Stimulated activated memory B cell treated with anti-CD40 and anti-IgM and Interleukin-4, amounts not matched to agents 10 μg/mL and 1 μg/mL and 100 μg/mL, for 72 hours (primary cell): ENCODE results near the gene INA.
"Not testable (repeated sequence)": the region's sequence is repeated elsewhere in the genome, so short reads cannot be mapped to it uniquely, and the experiment has no call there.

Source experiments
- ATAC-seq: fragments of 150-1000 bp; cut with Tn5 transposase; 2 replicates; pipeline ENCODE4 v1.10.0; 2021
- H3K27ac Mint-ChIP-seq: one replicate; pipeline ENCODE4 v1.8.0; 2022; ENCODE audit warnings: mild to moderate bottlenecking, mixed read lengths
- H3K27me3 Mint-ChIP-seq: one replicate; pipeline ENCODE4 v1.8.0; 2022; ENCODE audit warnings: mixed read lengths
- H3K36me3 Mint-ChIP-seq: one replicate; pipeline ENCODE4 v1.8.0; 2022; ENCODE audit warnings: mixed read lengths
- H3K4me1 Mint-ChIP-seq: one replicate; pipeline ENCODE4 v1.8.0; 2022; ENCODE audit warnings: mixed read lengths
- H3K4me3 Mint-ChIP-seq: one replicate; pipeline ENCODE4 v1.8.0; 2022; ENCODE audit warnings: mild to moderate bottlenecking, moderate library complexity, mixed read lengths
- H3K9me3 Mint-ChIP-seq: one replicate; pipeline ENCODE4 v1.8.0; 2022; ENCODE audit warnings: mixed read lengths

The INA gene

DNA sequence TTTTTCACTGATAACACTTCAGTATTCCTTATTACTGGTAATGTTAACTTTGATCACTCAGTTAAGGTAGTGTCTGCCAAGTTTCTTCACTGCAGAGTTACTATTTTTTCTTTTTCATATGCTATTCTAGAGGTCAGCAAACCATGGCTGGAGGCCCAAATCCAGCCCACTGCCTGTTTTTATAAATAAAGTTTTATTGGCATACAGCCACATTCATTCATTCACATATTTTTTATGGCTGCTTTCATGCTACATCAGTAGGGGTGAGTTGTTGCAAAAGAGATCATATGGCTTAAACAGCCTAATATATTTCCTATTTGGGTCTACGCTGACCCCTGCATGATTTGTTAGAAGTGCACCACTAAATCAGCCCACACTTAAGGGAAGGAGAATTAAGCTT lies 20.3 kb upstream of the INA start:
- peaks cover 5% of the 10 kb centered on the region for H3K36me3 Mint-ChIP-seq
- no peak overlapping the region for H3K4me3 Mint-ChIP-seq
- H3K27me3 Mint-ChIP-seq, result peaks cover 19% of the 10 kb centered on the region
- no peaks in the 10 kb centered on the region for H3K4me1 Mint-ChIP-seq
- no peak for ATAC-seq
- no peak overlapping the region for H3K27ac Mint-ChIP-seq
- H3K9me3 Mint-ChIP-seq, result peaks cover 16% of the 10 kb centered on the region

DNA sequence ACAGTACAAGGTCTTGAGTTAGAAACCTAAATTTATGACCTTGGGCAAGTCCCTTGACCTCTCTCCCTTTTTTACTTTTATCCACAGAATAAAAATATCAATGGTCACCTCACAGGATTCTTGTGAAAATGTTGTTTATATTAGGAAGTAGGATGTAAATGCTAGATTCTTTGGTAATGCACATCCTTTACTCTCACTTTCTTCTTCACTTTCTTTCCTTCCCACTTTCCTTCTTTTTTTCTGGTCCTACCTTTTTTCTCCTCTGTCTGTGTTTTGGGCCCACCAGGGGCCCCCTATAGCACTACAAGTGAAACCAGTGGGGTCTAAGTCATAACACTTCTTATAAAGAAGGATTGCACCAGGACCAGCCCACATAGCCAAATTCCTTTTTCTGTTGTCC lies 19.1 kb upstream of the INA start:
- H3K27me3 Mint-ChIP-seq, result peaks cover 20% of the 10 kb centered on the region
- peaks cover 5% of the 10 kb centered on the region for H3K36me3 Mint-ChIP-seq
- H3K4me1 Mint-ChIP-seq, result no peaks in the 10 kb centered on the region
- ATAC-seq, result no peak
- peaks cover 16% of the 10 kb centered on the region for H3K9me3 Mint-ChIP-seq
- H3K4me3 Mint-ChIP-seq, result no peak overlapping the region
- no peak overlapping the region for H3K27ac Mint-ChIP-seq

DNA sequence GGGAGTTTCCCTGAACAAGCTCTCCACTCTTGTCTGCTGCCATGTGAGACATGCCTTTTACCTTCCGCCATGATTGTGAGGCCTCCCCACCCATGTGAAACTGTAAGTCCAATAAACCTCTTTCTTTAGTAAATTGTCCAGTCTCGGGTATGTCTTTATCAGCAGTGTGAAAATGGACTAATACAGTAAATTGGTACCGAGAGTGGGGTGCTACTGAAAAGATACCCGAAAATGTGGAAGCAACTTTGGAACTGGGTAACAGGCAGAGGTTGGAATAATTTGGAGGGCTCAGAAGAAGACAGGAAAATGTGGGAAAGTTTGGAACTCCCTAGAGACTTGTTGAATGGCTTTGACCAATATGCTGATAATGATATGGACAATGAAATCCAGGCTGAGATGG lies 18.0 kb upstream of the INA start:
- not testable (repeated sequence) for H3K27ac Mint-ChIP-seq, ATAC-seq, H3K4me1 Mint-ChIP-seq, H3K4me3 Mint-ChIP-seq, H3K36me3 Mint-ChIP-seq
- H3K27me3 Mint-ChIP-seq, result peaks cover 29% of the 10 kb centered on the region
- peaks cover 16% of the 10 kb centered on the region for H3K9me3 Mint-ChIP-seq

DNA sequence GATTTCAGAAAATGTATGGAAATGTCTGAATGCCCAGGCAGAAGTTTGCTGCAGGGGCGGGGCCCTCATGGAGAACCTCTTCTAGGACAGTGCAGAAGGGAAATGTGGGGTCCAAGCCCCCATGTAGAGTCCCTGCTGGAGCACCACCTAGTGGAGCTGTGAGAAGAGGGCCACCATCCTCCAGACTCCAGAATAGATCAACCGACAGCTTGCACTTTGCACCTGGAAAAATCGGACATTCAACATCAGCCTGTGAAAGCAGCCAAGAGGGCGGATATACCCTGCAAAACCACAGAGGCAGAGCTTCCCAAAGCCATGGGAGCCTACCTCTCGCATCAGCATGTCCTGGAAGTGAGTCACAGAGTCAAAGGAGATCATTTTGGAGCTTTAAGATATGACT lies 16.9 kb upstream of the INA start:
- H3K27me3 Mint-ChIP-seq, result peaks cover 30% of the 10 kb centered on the region
- H3K9me3 Mint-ChIP-seq, result peaks cover 16% of the 10 kb centered on the region
- no peaks in the 10 kb centered on the region for H3K4me1 Mint-ChIP-seq
- peaks cover 5% of the 10 kb centered on the region for H3K36me3 Mint-ChIP-seq
- H3K27ac Mint-ChIP-seq, result no peak overlapping the region
- H3K4me3 Mint-ChIP-seq, result no peak overlapping the region
- ATAC-seq, result no peak

DNA sequence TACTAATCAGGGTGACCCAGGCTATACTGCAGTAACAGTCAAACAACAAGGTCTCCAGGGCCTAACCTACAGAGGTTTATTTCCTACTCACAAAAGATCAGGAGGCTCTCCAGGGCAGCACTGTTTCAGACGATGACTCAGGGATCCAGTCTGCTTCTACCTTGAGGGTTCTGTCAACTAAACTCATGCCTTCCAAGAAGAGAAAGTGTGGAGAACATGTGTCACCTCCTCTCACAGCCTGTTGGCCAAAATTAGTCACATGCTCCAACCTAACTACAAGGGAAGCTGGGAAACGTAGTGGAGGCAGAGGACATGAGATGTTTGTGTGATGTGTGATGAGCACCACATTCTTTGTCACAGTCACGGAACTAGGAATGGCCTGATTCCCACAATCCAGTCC lies 14.7 kb upstream of the INA start:
- Mint-ChIP-seq H3K4me3 (no peak overlapping the region), H3K9me3 (peaks cover 16% of the 10 kb centered on the region), H3K27me3 (peaks cover 50% of the 10 kb centered on the region), H3K4me1 (no peaks in the 10 kb centered on the region), H3K36me3 (peaks cover 5% of the 10 kb centered on the region), H3K27ac (no peak overlapping the region)
- no peak for ATAC-seq

DNA sequence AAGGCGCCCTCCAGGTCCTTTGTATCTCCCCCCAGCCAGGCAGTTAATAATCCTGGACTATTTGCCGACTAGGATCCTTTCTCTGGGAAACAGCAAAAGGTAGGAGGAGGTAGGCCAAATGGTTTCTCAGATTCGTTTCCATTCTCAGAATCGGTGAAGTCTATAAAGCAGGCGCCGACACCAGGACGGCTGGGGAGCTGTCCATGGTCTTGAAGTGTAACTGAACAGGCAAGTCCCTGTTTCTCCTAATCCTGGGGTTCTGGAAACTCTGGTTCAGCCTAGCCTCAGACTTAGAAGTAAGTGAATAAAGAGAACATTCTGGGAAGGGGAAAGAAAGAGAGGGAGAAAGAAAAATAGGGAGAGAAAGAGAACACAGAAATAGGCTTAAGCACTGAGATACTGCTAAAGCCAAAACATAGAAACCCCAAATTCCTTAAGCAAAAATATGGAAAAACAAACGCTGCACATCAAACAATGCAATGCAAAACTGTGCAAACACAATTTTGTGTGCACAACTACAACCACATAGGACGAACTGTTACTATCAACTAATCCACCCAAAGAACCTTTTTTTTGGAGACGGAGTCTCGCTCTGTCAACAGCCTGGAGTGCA lies 11.1 kb upstream of the INA start:
- no peak overlapping the region for H3K27ac Mint-ChIP-seq
- no peak for ATAC-seq
- H3K4me3 Mint-ChIP-seq, result no peak overlapping the region
- H3K9me3 Mint-ChIP-seq, result peaks cover 4% of the 10 kb centered on the region
- H3K4me1 Mint-ChIP-seq, result no peaks in the 10 kb centered on the region
- no peaks in the 10 kb centered on the region for H3K36me3 Mint-ChIP-seq
- H3K27me3 Mint-ChIP-seq, result peaks cover 59% of the 10 kb centered on the region

DNA sequence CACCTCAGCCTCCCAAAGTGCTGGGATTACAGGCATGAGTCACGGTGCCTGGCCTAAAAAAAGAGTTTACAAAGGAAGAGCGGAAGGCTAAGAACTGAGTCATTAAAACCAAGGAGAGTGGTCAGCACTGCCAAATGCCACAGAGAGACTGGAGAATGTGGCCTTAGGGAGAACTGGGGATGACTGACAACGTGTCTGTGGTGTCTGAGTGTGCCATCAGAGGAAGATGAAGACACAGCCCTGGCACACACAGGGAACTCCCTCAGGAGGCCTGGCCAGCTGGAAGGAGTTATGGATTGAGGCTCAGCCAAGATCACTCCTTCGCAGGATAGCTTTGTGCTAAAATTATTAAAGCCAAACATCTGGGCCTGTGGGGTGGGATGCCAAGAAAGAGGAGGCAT lies 3.9 kb upstream of the INA start:
- H3K27ac Mint-ChIP-seq, result no peak overlapping the region
- no peak for ATAC-seq
- peaks cover 12% of the 10 kb centered on the region for H3K4me1 Mint-ChIP-seq
- peaks cover 64% of the 10 kb centered on the region for H3K27me3 Mint-ChIP-seq
- no peaks in the 10 kb centered on the region for H3K9me3 Mint-ChIP-seq
- H3K4me3 Mint-ChIP-seq, result no peak overlapping the region
- H3K36me3 Mint-ChIP-seq, result no peaks in the 10 kb centered on the region

DNA sequence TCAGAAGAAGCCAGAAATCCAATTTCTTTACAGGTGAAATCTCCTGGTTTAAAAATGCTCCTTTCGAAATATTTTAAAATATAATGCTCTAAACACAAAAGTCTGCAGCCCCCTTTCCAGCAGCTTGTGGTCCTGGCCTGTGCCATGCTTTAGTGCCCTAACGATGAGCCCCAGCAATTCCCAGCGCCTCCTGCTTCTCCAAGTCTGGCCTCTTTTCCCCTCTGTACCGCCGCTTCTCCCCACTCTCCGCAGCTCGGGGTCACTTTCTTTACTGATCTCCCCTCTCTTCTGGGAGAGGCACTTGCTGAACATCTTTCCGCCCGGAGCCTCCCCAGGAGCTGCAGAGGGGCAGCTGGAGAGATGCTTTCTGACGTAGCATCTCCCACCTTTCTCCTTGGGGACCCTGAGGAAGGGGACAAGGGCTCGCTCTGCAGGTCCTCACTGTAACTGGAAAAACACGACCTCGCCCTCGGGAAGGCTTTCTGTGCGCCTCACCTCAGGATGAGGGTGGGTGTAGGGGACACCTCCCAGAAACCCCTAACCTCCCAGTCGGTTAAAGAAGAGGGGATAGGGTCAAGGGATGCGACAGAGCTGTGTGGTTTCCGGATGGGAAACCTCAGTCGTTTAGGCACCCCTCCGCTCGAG lies 565 bp upstream of the INA start:
- peak overlapping the region; percentile 68 for H3K4me3 Mint-ChIP-seq
- H3K36me3 Mint-ChIP-seq, result no peaks in the 10 kb centered on the region
- no peak for ATAC-seq
- no peak overlapping the region for H3K27ac Mint-ChIP-seq
- peaks cover 12% of the 10 kb centered on the region for H3K4me1 Mint-ChIP-seq
- peaks cover 4% of the 10 kb centered on the region for H3K9me3 Mint-ChIP-seq
- H3K27me3 Mint-ChIP-seq, result peaks cover 73% of the 10 kb centered on the region

DNA sequence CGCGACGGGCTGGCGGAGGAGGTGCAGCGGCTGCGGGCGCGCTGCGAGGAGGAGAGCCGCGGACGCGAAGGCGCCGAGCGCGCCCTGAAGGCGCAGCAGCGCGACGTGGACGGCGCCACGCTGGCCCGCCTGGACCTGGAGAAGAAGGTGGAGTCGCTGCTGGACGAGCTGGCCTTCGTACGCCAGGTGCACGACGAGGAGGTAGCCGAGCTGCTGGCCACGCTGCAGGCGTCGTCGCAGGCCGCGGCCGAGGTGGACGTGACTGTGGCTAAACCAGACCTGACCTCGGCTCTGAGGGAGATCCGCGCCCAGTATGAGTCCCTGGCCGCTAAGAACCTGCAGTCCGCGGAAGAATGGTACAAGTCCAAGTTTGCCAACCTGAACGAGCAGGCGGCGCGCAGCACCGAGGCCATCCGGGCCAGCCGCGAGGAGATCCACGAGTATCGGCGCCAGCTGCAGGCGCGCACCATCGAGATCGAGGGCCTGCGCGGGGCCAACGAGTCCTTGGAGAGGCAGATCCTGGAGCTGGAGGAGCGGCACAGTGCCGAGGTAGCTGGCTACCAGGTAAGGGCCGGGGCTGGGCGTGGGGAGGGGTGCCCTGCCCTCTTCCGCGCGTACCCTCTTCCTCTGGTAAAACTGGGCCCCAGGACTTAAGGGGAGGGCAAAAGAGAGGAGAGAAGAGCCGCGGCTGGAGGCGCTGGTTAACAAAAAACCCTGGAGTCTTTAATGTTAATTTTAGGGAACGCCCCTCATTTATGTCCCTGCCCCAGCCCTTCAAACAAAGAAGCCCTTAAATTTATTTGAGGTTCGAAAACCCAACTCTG lies 987 bp downstream of the INA start:
- Mint-ChIP-seq H3K36me3 (no peaks in the 10 kb centered on the region), H3K9me3 (peaks cover 4% of the 10 kb centered on the region), H3K27ac (no peak overlapping the region), H3K4me1 (peaks cover 12% of the 10 kb centered on the region), H3K4me3 (peak overlapping the region; percentile 68), H3K27me3 (peaks cover 76% of the 10 kb centered on the region)
- ATAC-seq, result no peak

DNA sequence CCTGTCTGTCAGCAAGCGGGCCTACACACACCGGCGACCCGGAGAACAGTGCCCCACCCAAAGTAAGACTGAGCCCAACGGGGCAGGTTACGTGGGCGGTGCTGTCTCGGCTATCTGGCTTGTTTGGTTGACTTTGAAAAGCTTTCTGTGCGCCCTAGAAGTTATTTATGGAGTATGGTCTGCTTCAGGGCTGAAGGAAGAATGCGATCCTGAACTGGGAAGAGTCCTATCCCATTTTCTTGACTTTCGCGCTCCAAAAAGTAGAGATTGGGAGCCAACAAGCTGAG lies 1.5 kb downstream of the INA start:
- ATAC-seq, result no peak
- no peak overlapping the region for H3K4me3 Mint-ChIP-seq
- H3K27me3 Mint-ChIP-seq, result peaks cover 81% of the 10 kb centered on the region

DNA sequence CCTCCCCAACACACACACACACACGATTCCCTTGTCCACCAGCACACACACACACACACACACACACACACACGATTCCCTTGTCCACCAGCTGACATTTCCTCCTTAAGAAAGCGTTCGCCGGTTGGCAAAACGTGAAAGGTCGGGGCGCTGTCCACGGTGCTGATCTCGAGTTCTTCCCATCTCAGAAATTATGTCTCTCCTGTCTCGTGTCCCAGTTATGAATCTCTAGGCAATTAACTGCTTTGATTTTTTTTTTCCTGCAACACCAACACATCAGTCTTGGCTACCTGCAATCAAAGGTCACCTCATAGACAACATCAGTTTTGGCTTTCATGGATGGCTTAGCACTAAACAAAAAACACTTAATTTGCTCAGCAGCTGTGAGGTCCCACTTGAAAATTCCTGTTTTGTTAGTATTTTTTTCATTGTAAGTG lies 1.9 kb downstream of the INA start:
- H3K36me3 Mint-ChIP-seq, result no peaks in the 10 kb centered on the region
- H3K4me1 Mint-ChIP-seq, result peaks cover 12% of the 10 kb centered on the region
- H3K4me3 Mint-ChIP-seq, result no peak overlapping the region
- H3K27me3 Mint-ChIP-seq, result peaks cover 85% of the 10 kb centered on the region
- peaks cover 4% of the 10 kb centered on the region for H3K9me3 Mint-ChIP-seq
- no peak for ATAC-seq
- H3K27ac Mint-ChIP-seq, result no peak overlapping the region

More for the DNA sequence above, 1.5 kb downstream of the INA start:
- Mint-ChIP-seq H3K36me3 (no peaks in the 10 kb centered on the region), H3K27ac (no peak overlapping the region), H3K4me1 (peaks cover 12% of the 10 kb centered on the region), H3K9me3 (peaks cover 4% of the 10 kb centered on the region)

DNA sequence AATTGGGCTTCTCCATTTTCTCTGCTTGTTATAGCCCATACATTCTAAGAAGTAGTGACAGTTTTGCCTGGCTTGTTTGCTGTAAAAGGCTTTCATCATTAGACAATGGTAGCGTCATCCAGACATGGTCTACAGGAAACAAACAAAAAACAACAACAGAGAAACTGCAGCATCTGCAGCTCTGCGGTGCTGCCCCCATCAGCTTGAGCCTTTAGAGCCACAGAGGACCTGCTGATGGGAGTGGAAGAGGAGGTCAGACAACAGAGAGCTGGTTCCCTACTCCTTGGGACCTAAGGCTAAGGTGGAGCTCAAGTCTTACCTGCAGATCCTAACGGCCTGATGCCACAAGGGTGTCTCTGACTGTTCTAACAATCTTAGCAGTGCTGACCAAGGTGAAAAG lies 3.1 kb downstream of the INA start:
- no peak for ATAC-seq
- Mint-ChIP-seq H3K27ac (no peak overlapping the region), H3K4me3 (no peak overlapping the region), H3K9me3 (peaks cover 4% of the 10 kb centered on the region), H3K4me1 (peaks cover 12% of the 10 kb centered on the region), H3K36me3 (no peaks in the 10 kb centered on the region), H3K27me3 (peaks cover 95% of the 10 kb centered on the region)

DNA sequence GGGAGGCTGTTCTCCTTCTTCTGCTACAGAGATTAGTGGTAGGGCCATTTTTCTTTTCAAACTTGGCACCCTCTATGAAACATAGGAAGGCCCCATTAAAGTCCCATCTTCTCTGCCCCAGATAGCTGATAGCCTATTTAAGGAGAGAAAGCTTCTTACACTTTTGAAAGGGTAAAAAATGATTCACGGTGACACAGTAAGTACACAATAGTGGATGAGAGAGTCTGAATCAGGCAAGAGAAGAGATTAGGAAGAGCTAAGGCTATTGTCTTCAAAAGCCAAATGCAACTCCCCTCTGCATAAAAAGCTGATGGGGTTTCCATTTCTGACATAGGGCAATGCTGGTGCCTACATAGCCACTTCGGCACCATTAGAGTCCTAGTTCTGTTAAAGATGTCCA lies 3.6 kb downstream of the INA start:
- ATAC-seq, result no peak
- Mint-ChIP-seq H3K4me3 (no peak overlapping the region), H3K4me1 (peaks cover 12% of the 10 kb centered on the region), H3K27ac (no peak overlapping the region), H3K36me3 (no peaks in the 10 kb centered on the region), H3K27me3 (peaks cover 95% of the 10 kb centered on the region), H3K9me3 (peaks cover 4% of the 10 kb centered on the region)

DNA sequence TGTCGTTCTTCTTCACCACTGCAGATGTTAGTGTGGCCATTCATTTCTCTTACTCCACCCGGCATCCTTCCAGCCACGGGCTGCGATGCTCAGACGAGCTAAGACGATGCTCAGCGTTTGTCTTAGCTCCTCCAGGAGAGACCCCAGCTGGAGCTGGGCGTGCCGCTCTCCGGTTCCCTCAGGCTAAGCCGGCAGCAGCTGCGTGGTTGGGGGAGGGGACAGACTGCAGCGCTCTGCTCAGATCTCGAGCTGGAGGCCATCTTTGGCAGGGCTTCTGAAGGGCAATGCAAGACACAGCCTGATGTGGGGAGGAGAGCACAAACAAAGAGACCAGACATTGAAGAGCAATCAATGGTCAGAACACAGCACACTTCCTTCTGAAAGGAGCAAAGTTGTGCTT lies 4.8 kb downstream of the INA start:
- Mint-ChIP-seq H3K4me1 (peaks cover 6% of the 10 kb centered on the region), H3K27me3 (peaks cover 92% of the 10 kb centered on the region)

DNA sequence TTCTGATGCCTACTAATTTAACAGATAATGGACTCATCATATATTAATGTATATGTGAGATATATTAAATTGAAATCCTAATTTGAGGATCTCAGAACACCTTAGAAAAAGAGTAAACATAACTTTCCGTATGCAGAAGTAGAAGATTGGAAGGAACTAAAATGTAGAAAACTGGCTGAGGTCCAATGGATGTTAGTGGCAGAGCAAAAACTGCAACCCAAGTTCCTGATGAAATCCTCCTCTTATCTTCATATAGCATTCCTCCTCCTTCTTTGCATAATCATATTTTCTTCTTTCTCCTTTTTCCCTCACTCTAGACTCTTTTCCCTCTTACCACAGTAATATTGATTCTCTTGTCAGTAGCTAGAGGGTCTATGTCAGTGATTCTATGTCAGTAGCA lies 6.0 kb downstream of the INA start:
- H3K4me3 Mint-ChIP-seq, result no peak overlapping the region
- H3K27ac Mint-ChIP-seq, result no peak overlapping the region
- H3K9me3 Mint-ChIP-seq, result peaks cover 4% of the 10 kb centered on the region
- H3K27me3 Mint-ChIP-seq, result peaks cover 87% of the 10 kb centered on the region
- no peaks in the 10 kb centered on the region for H3K4me1 Mint-ChIP-seq
- no peaks in the 10 kb centered on the region for H3K36me3 Mint-ChIP-seq
- no peak for ATAC-seq

More for the DNA sequence above, 4.8 kb downstream of the INA start:
- Mint-ChIP-seq H3K36me3 (no peaks in the 10 kb centered on the region), H3K4me3 (no peak overlapping the region), H3K9me3 (peaks cover 4% of the 10 kb centered on the region), H3K27ac (no peak overlapping the region)
- no peak for ATAC-seq

DNA sequence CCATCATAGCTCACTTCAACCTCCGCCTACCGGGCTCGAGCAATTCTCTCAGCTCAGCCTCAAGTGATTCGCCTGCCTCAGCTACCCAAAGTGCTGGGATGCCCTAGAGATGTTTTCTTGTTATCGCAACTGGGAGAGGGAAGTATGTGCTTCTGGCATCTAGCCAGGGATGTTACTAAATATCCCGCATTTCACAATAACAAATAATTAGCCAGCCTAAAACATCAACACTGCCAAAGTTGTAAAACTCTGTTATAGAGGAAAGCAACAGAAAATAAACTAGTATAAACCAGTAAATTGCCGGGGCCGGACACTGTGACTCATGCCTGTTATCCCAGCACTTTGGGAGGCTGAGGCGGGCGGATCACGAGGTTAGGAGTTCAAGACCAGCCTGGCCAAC lies 7.2 kb downstream of the INA start:
- H3K4me1 Mint-ChIP-seq, result no peaks in the 10 kb centered on the region
- no peak overlapping the region for H3K4me3 Mint-ChIP-seq
- H3K36me3 Mint-ChIP-seq, result no peaks in the 10 kb centered on the region
- H3K27me3 Mint-ChIP-seq, result peaks cover 87% of the 10 kb centered on the region
- ATAC-seq, result no peak
- H3K9me3 Mint-ChIP-seq, result no peaks in the 10 kb centered on the region
- no peak overlapping the region for H3K27ac Mint-ChIP-seq
